Liver (tissue), 9 donors: ENCODE data around the gene CLPX. TPM values are rescaled to one million over a fixed set of nuclear protein-coding genes. Genes with fewer than 3 reads are reported as not detected.
A peak's percentile ranks its signal among the peaks of the same experiment; 100 is the strongest.
"Not testable (repeated sequence)": the region's sequence is repeated elsewhere in the genome, so short reads cannot be mapped to it uniquely, and the experiment has no call there.

Experiments used
- DNase-seq: peaks from one replicate; pipeline ENCODE4 v3.0.0-alpha.2; 2017; ENCODE audit warnings: low spot score
- H3K27ac ChIP-seq, 2 donors: one replicate each; pipeline ENCODE4 v1.7.0; 2013; ENCODE audit warnings: inconsistent platforms in 2 of 2, low read length in 2 of 2, control low read depth in 1 of 2, low read depth in 1 of 2, mild to moderate bottlenecking in 1 of 2
- H3K27me3 ChIP-seq, 4 donors: one replicate each; pipeline versions ENCODE4 v1.6.1 to v1.7.0; 2013; ENCODE audit warnings: low read length in 3 of 4, inconsistent platforms in 1 of 4, mild to moderate bottlenecking in 1 of 4, moderate library complexity in 1 of 4; ENCODE audit not compliant: control insufficient read depth in 4 of 4, insufficient read depth in 4 of 4
- H3K36me3 ChIP-seq, 4 donors: one replicate each; pipeline versions ENCODE4 v1.6.1 to v1.7.0; 2013; ENCODE audit warnings: low read length in 3 of 4, mild to moderate bottlenecking in 3 of 4, low read depth in 1 of 4, moderate library complexity in 1 of 4; ENCODE audit not compliant: control insufficient read depth in 4 of 4, insufficient read depth in 3 of 4
- H3K4me1 ChIP-seq, 4 donors: one replicate each; pipeline versions ENCODE4 v1.6.1 to v1.7.0; 2013; ENCODE audit warnings: low read length in 3 of 4, mild to moderate bottlenecking in 3 of 4, moderate library complexity in 1 of 4; ENCODE audit not compliant: control insufficient read depth in 4 of 4, insufficient read depth in 4 of 4
- H3K4me3 ChIP-seq, 3 donors: one replicate each; pipeline versions ENCODE4 v1.6.1 to v1.7.0; 2013; ENCODE audit warnings: low read length in 3 of 3, control low read depth in 1 of 3, low read depth in 1 of 3, mild to moderate bottlenecking in 1 of 3
- H3K9ac ChIP-seq, 2 donors: one replicate each; pipeline ENCODE4 v1.7.0; 2013; ENCODE audit warnings: low read length in 2 of 2, mild to moderate bottlenecking in 2 of 2, moderate library complexity in 2 of 2, control low read depth in 1 of 2, low read depth in 1 of 2
- H3K9me3 ChIP-seq, 4 donors: one replicate each; pipeline versions ENCODE4 v1.6.1 to v1.7.0; 2013; ENCODE audit warnings: low read length in 3 of 4; ENCODE audit not compliant: control insufficient read depth in 4 of 4
- CTCF ChIP-seq: fragments of 150-350 bp; IDR thresholded peaks from 2 replicates; pipeline ENCODE4 v1.5.1; 2017; ENCODE audit warnings: improper control_type of control experiment, low read depth, low read length; ENCODE audit not compliant: missing input control
- EGR1 ChIP-seq, 2 donors: IDR thresholded peaks; 2 replicates each; pipeline ENCODE4 v1.6.1; 2016 to 2018; ENCODE audit warnings: antibody characterized with exemption in 2 of 2, low read depth in 2 of 2
- FOXA1 ChIP-seq: IDR thresholded peaks from 2 replicates; pipeline ENCODE4 v1.6.1; 2016; ENCODE audit warnings: antibody characterized with exemption
- FOXA2 ChIP-seq: IDR thresholded peaks from 2 replicates; pipeline ENCODE4 v1.6.1; 2016; ENCODE audit warnings: antibody characterized with exemption
- HNF4A ChIP-seq, 2 donors: conservative IDR thresholded peaks; 2 replicates each; pipeline ENCODE4 v1.6.1; 2016; ENCODE audit warnings: antibody characterized with exemption in 2 of 2, mild to moderate bottlenecking in 2 of 2
- JUND ChIP-seq, 2 donors: IDR thresholded peaks; 2 replicates each; pipeline ENCODE4 v1.6.1; 2016; ENCODE audit warnings: antibody characterized with exemption in 2 of 2
- MAX ChIP-seq: IDR thresholded peaks from 2 replicates; pipeline ENCODE4 v1.6.1; 2016; ENCODE audit warnings: antibody characterized with exemption
- NR2F2 ChIP-seq: IDR thresholded peaks from 2 replicates; pipeline ENCODE4 v1.6.1; 2016; ENCODE audit warnings: antibody characterized with exemption
- RAD21 ChIP-seq, 2 donors: IDR thresholded peaks; 2 replicates each; pipeline ENCODE4 v1.6.1; 2016; ENCODE audit warnings: antibody characterized with exemption in 2 of 2, mild to moderate bottlenecking in 2 of 2
- RXRA ChIP-seq, 2 donors: IDR thresholded peaks; 2 replicates each; pipeline ENCODE4 v1.6.1; 2017 to 2018; ENCODE audit warnings: antibody characterized with exemption in 2 of 2, mild to moderate bottlenecking in 1 of 2
- TAF1 ChIP-seq: conservative IDR thresholded peaks from 2 replicates; pipeline ENCODE4 v1.6.1; 2016; ENCODE audit warnings: antibody characterized with exemption, mild to moderate bottlenecking
- YY1 ChIP-seq: IDR thresholded peaks from 2 replicates; pipeline ENCODE4 v1.6.1; 2016; ENCODE audit warnings: antibody characterized with exemption, mild to moderate bottlenecking
- WGBS: extraction: QIAGEN DNeasy Blood & Tissue Kit; methylation state at CpG from one replicate; pipeline ENCODE4 v1.1.7; 2013; 5-methylcytosine and 5-hydroxymethylcytosine counted together
- polyA plus RNA-seq, 2 donors: library from polyadenylated mRNA; stranded (reverse) in 1 of 2; unstranded in 1 of 2; fragments of 200-250 nt in 1 of 2; fragments of >200 nt in 1 of 2; fragmentation: Nextera tagmentation in 1 of 2; extraction: Ambion mirVana in 1 of 2; gene quantifications; one replicate each; pipeline versions ENCODE4 v1.2.1 to v1.2.3, GENCODE V29; 2013 to 2015
- total RNA-seq, 2 donors: library from RNA; depleted of rRNA; stranded (reverse); fragments of >200 nt; gene quantifications; one replicate each; pipeline ENCODE4 v1.2.3, GENCODE V29; 2014
- TF ChIP-seq, protein P1 (sequence below): IDR thresholded peaks from 2 replicates; pipeline ENCODE4 v1.6.1; 2016; ENCODE audit warnings: antibody characterized with exemption
- donor health status: healthy.
- donor health status: healthy.
- donor health status: healthy.
- donor health status: healthy.
- donor health status: healthy.

Gene CLPX
- total and polyA plus RNA-seq, 4 donors = 24.8 to 79.4 (median 41.0) TPM

GRCh38 chr15:65138631-65139030 is 46.5 kb downstream of the CLPX start:
- WGBS = 96% methylated on average over 6 of the region's 6 CpGs
- not testable (repeated sequence) for DNase-seq, H3K27me3 ChIP-seq, H3K9me3 ChIP-seq, H3K27ac ChIP-seq, H3K36me3 ChIP-seq, H3K9ac ChIP-seq, H3K4me1 ChIP-seq, H3K4me3 ChIP-seq

GRCh38 chr15:65137893-65138292 is 47.2 kb downstream of the CLPX start:
- not testable (repeated sequence) for H3K4me3 ChIP-seq, H3K4me1 ChIP-seq, H3K27me3 ChIP-seq, H3K36me3 ChIP-seq, DNase-seq, H3K9me3 ChIP-seq, H3K27ac ChIP-seq, H3K9ac ChIP-seq
- WGBS = 97% methylated on average over 4 of the region's 4 CpGs

DNA sequence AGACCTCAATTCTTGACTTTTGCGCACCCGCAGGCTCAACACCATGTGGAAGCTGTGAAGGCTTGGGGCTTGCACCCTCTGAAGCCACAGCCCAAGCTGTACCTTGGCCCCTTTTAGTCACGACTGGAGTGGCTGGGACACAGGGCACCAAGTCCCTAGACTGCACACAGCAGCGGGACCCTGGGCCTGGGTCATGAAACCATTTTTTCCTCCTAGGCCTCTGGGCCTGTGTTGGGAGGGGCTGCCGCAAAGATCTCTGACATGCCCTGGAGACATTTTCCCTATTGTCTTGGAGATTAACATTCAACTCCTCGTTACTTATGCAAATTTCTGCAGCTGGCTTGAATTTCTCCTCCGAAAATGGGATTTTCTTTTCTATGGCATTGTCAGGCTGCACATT is 48.1 kb downstream of the CLPX start:
- not testable (repeated sequence) for H3K4me3 ChIP-seq, H3K27ac ChIP-seq, H3K9ac ChIP-seq, H3K36me3 ChIP-seq, H3K27me3 ChIP-seq, DNase-seq, H3K9me3 ChIP-seq
- H3K4me1 ChIP-seq = peaks cover 3 to 16% (median 10%) of the 10 kb centered on the region in 4 donors
- WGBS = 96% methylated on average over 7 of the region's 7 CpGs

DNA sequence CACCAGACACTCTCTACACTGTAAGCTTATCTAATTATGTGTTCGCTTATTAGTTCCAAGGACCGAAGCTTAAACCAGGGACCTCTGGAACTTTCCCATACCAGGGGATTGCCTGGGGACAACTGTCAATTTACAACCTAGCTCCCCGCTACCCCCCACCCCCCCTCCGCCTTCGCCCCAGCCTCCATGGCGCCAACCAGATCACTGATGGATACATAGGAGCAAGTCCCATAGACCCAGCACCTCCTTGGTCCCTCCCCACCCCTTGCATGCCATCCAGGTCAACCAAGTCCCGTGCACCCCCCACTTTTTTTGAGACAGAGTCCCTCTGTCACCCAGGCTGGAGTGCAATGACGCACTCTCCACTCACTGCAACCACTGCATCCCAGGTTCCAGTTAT is 50.6 kb downstream of the CLPX start:
- Histone ChIP-seq H3K9me3 (no peaks in the 10 kb centered on the region), H3K4me1 (peaks cover 3 to 19% (median 13%) of the 10 kb centered on the region in 4 donors), H3K9ac (no peak overlapping the region), H3K4me3 (no peak overlapping the region), H3K27ac (no peak overlapping the region), H3K36me3 (peaks cover 0 to 4% (median 1%) of the 10 kb centered on the region in 4 donors), H3K27me3 (no peaks in the 10 kb centered on the region)
- 96% methylated on average over 8 of the region's 8 CpGs for WGBS
- DNase-seq = no peak
- TF ChIP-seq EGR1 (IDR thresholded peaks at IDR 0.05; ENCODE audit: low read depth in 2 of 2) (no peak), YY1 (no peak), RAD21 (IDR thresholded peaks at IDR 0.05) (no peak), FOXA1 (no peak), RXRA (IDR thresholded peaks at IDR 0.05) (no peak), JUND (IDR thresholded peaks at IDR 0.05) (no peak), FOXA2 (no peak), NR2F2 (no peak)
- TF ChIP-seq, protein P1, sequence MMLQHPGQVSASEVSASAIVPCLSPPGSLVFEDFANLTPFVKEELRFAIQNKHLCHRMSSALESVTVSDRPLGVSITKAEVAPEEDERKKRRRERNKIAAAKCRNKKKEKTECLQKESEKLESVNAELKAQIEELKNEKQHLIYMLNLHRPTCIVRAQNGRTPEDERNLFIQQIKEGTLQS = no peak

GRCh38 chr15:65133548-65134200 is 51.5 kb downstream of the CLPX start, which contains the start of gene PDCD7:
TSS of gene PDCD7 (minus strand) at chr15:65133808. CDS start at chr15:65133781, 27 bp downstream.
- DNase-seq = peak; percentile 80
- Histone ChIP-seq H3K36me3 (peaks cover 4 to 11% (median 9%) of the 10 kb centered on the region in 4 donors), H3K4me1 (peaks cover 3 to 19% (median 13%) of the 10 kb centered on the region in 4 donors), H3K9me3 (no peaks in the 10 kb centered on the region), H3K4me3 (peak within 1 kb of the TSS; percentile 81 to 94 (median 84)), H3K27ac (peak within 1 kb of the TSS; percentile 69 to 76), H3K9ac (peak within 1 kb of the TSS; percentile 52 to 86), H3K27me3 (no peaks in the 10 kb centered on the region)
- 1% methylated on average over 45 of the region's 45 CpGs for WGBS
- TF ChIP-seq YY1 (peak; percentile 44), RXRA (IDR thresholded peaks at IDR 0.05) (peak; percentile 19 to 22), HNF4A (conservative IDR thresholded peaks at IDR 0.05) (peak; percentile 15 to 27), JUND (IDR thresholded peaks at IDR 0.05) (no peak), CTCF (no peak), RAD21 (IDR thresholded peaks at IDR 0.05) (peak in 1 of 2 donors; percentile 18), TAF1 (no peak), MAX (no peak), FOXA2 (no peak)
- TF ChIP-seq, protein P1 = no peak
